Neuronal stem cell (in vitro differentiated cells): ENCODE measurements around the gene BLOC1S3.

Experiments
- DNase-seq: peaks from one replicate; pipeline ENCODE4 v3.0.0-alpha.2; 2013; ENCODE audit warnings: low spot score
- H2AFZ ChIP-seq: one replicate; pipeline ENCODE4 v1.6.1; 2013; ENCODE audit warnings: mild to moderate bottlenecking, low read length, inconsistent platforms
- H2AK5ac ChIP-seq: 2 replicates; pipeline ENCODE4 v1.6.1; 2013; ENCODE audit warnings: low read depth, mild to moderate bottlenecking, inconsistent platforms, low read length, moderate library complexity, mixed read lengths
- H2BK120ac ChIP-seq: 2 replicates; pipeline ENCODE4 v1.6.1; 2013; ENCODE audit warnings: low read depth, mild to moderate bottlenecking, inconsistent platforms, low read length, moderate library complexity, mixed read lengths
- H2BK12ac ChIP-seq: one replicate; pipeline ENCODE4 v1.6.1; 2013; ENCODE audit warnings: low read length, inconsistent platforms
- H2BK15ac ChIP-seq: 2 replicates; pipeline ENCODE4 v1.6.1; 2013; ENCODE audit warnings: mild to moderate bottlenecking, low read length, inconsistent platforms, mixed read lengths
- H2BK5ac ChIP-seq: one replicate; pipeline ENCODE4 v1.6.1; 2013; ENCODE audit warnings: inconsistent platforms, mild to moderate bottlenecking, low read length, moderate library complexity
- H3K14ac ChIP-seq: one replicate; pipeline ENCODE4 v1.6.1; 2013; ENCODE audit warnings: low read length, inconsistent platforms
- H3K18ac ChIP-seq: 2 replicates; pipeline ENCODE4 v1.6.1; 2013; ENCODE audit warnings: low read length, inconsistent platforms
- H3K23ac ChIP-seq: 2 replicates; pipeline ENCODE4 v1.6.1; 2013; ENCODE audit warnings: low read depth, mild to moderate bottlenecking, mixed read lengths, low read length, inconsistent platforms; ENCODE audit not compliant: poor library complexity
- H3K27ac ChIP-seq: replicated peaks from 3 replicates; pipeline ENCODE4 v1.5.1; 2013; ENCODE audit warnings: low read length, inconsistent platforms
- H3K27me3 ChIP-seq, 3 experiments: 2 replicates each; pipeline ENCODE4 v1.6.1; 2013; ENCODE audit warnings: low read length in 3 of 3, mild to moderate bottlenecking in 2 of 3, inconsistent platforms in 1 of 3, low read depth in 1 of 3, mixed read lengths in 1 of 3, moderate library complexity in 1 of 3; ENCODE audit not compliant: control insufficient read depth in 3 of 3, insufficient read depth in 3 of 3
- H3K36me3 ChIP-seq, 2 donors: replicated peaks in 1 of 2; 2 replicates each; pipeline ENCODE4 v1.6.1; 2013; ENCODE audit warnings: low read length in 2 of 2; ENCODE audit not compliant: control insufficient read depth in 2 of 2, insufficient read depth in 2 of 2
- H3K4ac ChIP-seq: 2 replicates; pipeline ENCODE4 v1.6.1; 2013; ENCODE audit warnings: inconsistent platforms, mild to moderate bottlenecking, low read length, moderate library complexity
- H3K4me1 ChIP-seq, 2 donors: 1 replicate in 1 of 2; 2 replicates in 1 of 2; pipeline ENCODE4 v1.6.1; 2013; ENCODE audit warnings: low read length in 2 of 2, low read depth in 1 of 2; ENCODE audit not compliant: control insufficient read depth in 2 of 2, insufficient read depth in 1 of 2
- H3K4me2 ChIP-seq: one replicate; pipeline ENCODE4 v1.6.1; 2013; ENCODE audit warnings: mild to moderate bottlenecking, low read length, inconsistent platforms; ENCODE audit not compliant: insufficient read depth, poor library complexity, severe bottlenecking
- H3K4me3 ChIP-seq, 2 donors: 2 replicates each; pipeline ENCODE4 v1.5.1; 2013; ENCODE audit warnings: low read length in 2 of 2, mild to moderate bottlenecking in 2 of 2, inconsistent platforms in 1 of 2, moderate library complexity in 1 of 2
- H3K79me1 ChIP-seq: one replicate; pipeline ENCODE4 v1.6.1; 2013; ENCODE audit warnings: low read depth, mild to moderate bottlenecking, inconsistent platforms, low read length, moderate library complexity
- H3K9ac ChIP-seq: one replicate; pipeline ENCODE4 v1.6.1; 2013; ENCODE audit warnings: mild to moderate bottlenecking, low read depth, low read length, inconsistent platforms; ENCODE audit not compliant: poor library complexity
- H3K9me3 ChIP-seq, 2 donors: replicated peaks in 1 of 2; 2 replicates each; pipeline versions ENCODE3 to v1.6.1; 2013; ENCODE audit warnings: low read length in 2 of 2, mild to moderate bottlenecking in 2 of 2, inconsistent platforms in 1 of 2, low read depth in 1 of 2, mixed read lengths in 1 of 2, moderate library complexity in 1 of 2; ENCODE audit not compliant: control insufficient read depth in 2 of 2, insufficient read depth in 1 of 2
- H4K8ac ChIP-seq: one replicate; pipeline ENCODE4 v1.6.1; 2013; ENCODE audit warnings: low read depth, mild to moderate bottlenecking, inconsistent platforms, low read length, moderate library complexity
- H4K91ac ChIP-seq: one replicate; pipeline ENCODE4 v1.6.1; 2013; ENCODE audit warnings: low read length, low read depth, mild to moderate bottlenecking, inconsistent platforms; ENCODE audit not compliant: poor library complexity
- WGBS, 2 donors: extraction: QIAGEN DNeasy Blood & Tissue Kit; methylation state at CpG; one replicate each; pipeline ENCODE4 v1.1.7; 2013; ENCODE audit warnings: missing lambda C conversion rate in 2 of 2, mixed read lengths in 1 of 2; ENCODE audit not compliant: insufficient read length in 2 of 2, insufficient replicate concordance in 1 of 2; ENCODE audit errors: extremely low coverage in 2 of 2; 5-methylcytosine and 5-hydroxymethylcytosine counted together

Gene BLOC1S3

GRCh38 chr19:45163156-45163555, 15.4 kb upstream of the BLOC1S3 start:
- no peak overlapping the region for H4K91ac ChIP-seq
- H2BK5ac ChIP-seq = peak overlapping the region; percentile 39
- WGBS, 2 donors = no CpG with 5 or more reads among the region's 17 CpGs

GRCh38 chr19:45163751-45164460, 14.7 kb upstream of the BLOC1S3 start:
- Histone ChIP-seq H3K79me1 (peaks cover 2% of the 10 kb centered on the region), H2BK15ac (no peak overlapping the region), H3K9ac (peak overlapping the region; percentile 34), H3K4ac (no peak overlapping the region), H3K36me3 (no peaks in the 10 kb centered on the region), H2AFZ (no peak overlapping the region), H3K9me3 (no peaks in the 10 kb centered on the region), H3K18ac (no peak overlapping the region), H3K4me3 (no peak overlapping the region), H2BK12ac (no peak overlapping the region), H4K8ac (no peak overlapping the region), H3K23ac (no peak overlapping the region), H3K27me3 (peaks cover 0 to 24% (median 2%) of the 10 kb centered on the region in 3 experiments), H2AK5ac (peak overlapping the region; percentile 63), H3K14ac (peak overlapping the region; percentile 56), H4K91ac (no peak overlapping the region), H2BK5ac (peak overlapping the region; percentile 53), H3K4me2 (no peak overlapping the region), H3K27ac (no peak overlapping the region), H3K4me1 (peaks cover 1 to 15% of the 10 kb centered on the region in 2 donors), H2BK120ac (no peak overlapping the region)
- WGBS, 2 donors = no CpG with 5 or more reads among the region's 15 CpGs
- DNase-seq = no peak

More at GRCh38 chr19:45163156-45163555, 15.4 kb upstream of the BLOC1S3 start:
- Histone ChIP-seq H3K27me3 (peaks cover 0 to 29% (median 2%) of the 10 kb centered on the region in 3 experiments), H2AFZ (no peak overlapping the region), H3K36me3 (no peaks in the 10 kb centered on the region), H3K4me1 (peaks cover 1 to 15% of the 10 kb centered on the region in 2 donors), H3K9me3 (no peaks in the 10 kb centered on the region), H2BK120ac (no peak overlapping the region), H2BK15ac (no peak overlapping the region), H2AK5ac (peak overlapping the region; percentile 98), H3K9ac (no peak overlapping the region), H3K4me2 (no peak overlapping the region), H3K27ac (no peak overlapping the region), H3K14ac (no peak overlapping the region), H3K23ac (no peak overlapping the region), H3K79me1 (peaks cover 2% of the 10 kb centered on the region), H4K8ac (no peak overlapping the region), H3K4me3 (no peak overlapping the region), H2BK12ac (no peak overlapping the region), H3K4ac (no peak overlapping the region), H3K18ac (no peak overlapping the region)
- no peak for DNase-seq

GRCh38 chr19:45164577-45165335, 13.8 kb upstream of the BLOC1S3 start:
- no peak overlapping the region for H4K91ac ChIP-seq
- no peak overlapping the region for H4K8ac ChIP-seq
- no peak for DNase-seq
- no peak overlapping the region for H2AFZ ChIP-seq
- peak overlapping the region; percentile 60 for H3K9ac ChIP-seq
- no peak overlapping the region for H2BK15ac ChIP-seq
- H3K9me3 ChIP-seq = no peaks in the 10 kb centered on the region
- H2BK5ac ChIP-seq = no peak overlapping the region
- H3K27me3 ChIP-seq = peaks cover 0 to 17% (median 2%) of the 10 kb centered on the region in 3 experiments
- H3K4ac ChIP-seq = no peak overlapping the region
- H3K4me3 ChIP-seq = no peak overlapping the region
- peak overlapping the region; percentile 75 for H2AK5ac ChIP-seq
- WGBS, 2 donors = no CpG with 5 or more reads among the region's 27 CpGs
- H3K27ac ChIP-seq = no peak overlapping the region
- H3K79me1 ChIP-seq = peaks cover 2% of the 10 kb centered on the region
- no peak overlapping the region for H3K4me2 ChIP-seq
- H3K23ac ChIP-seq = peak overlapping the region; percentile 68
- H3K18ac ChIP-seq = peak overlapping the region; percentile 48
- no peak overlapping the region for H2BK120ac ChIP-seq
- H3K14ac ChIP-seq = no peak overlapping the region
- no peaks in the 10 kb centered on the region for H3K36me3 ChIP-seq
- H3K4me1 ChIP-seq = peaks cover 1 to 15% of the 10 kb centered on the region in 2 donors
- H2BK12ac ChIP-seq = no peak overlapping the region

GRCh38 chr19:45166723-45167252, 11.8 kb upstream of the BLOC1S3 start:
- H3K9ac ChIP-seq = peak overlapping the region; percentile 63
- H3K9me3 ChIP-seq = no peaks in the 10 kb centered on the region
- H3K4me3 ChIP-seq = no peak overlapping the region
- H3K23ac ChIP-seq = peak overlapping the region; percentile 67
- peaks cover 6 to 21% of the 10 kb centered on the region in 2 donors for H3K4me1 ChIP-seq
- no CpG with 5 or more reads among the region's 14 CpGs for WGBS, 2 donors
- H3K79me1 ChIP-seq = peaks cover 2% of the 10 kb centered on the region
- H3K36me3 ChIP-seq = no peaks in the 10 kb centered on the region
- H4K91ac ChIP-seq = no peak overlapping the region
- H2BK5ac ChIP-seq = no peak overlapping the region
- no peak overlapping the region for H3K27ac ChIP-seq
- no peak overlapping the region for H3K4ac ChIP-seq
- H4K8ac ChIP-seq = no peak overlapping the region
- H3K14ac ChIP-seq = peak overlapping the region; percentile 84
- no peaks in the 10 kb centered on the region for H3K27me3 ChIP-seq
- H2BK15ac ChIP-seq = no peak overlapping the region
- H2AK5ac ChIP-seq = no peak overlapping the region
- no peak overlapping the region for H2BK120ac ChIP-seq
- DNase-seq = no peak
- H2AFZ ChIP-seq = peak overlapping the region; percentile 69
- H2BK12ac ChIP-seq = no peak overlapping the region
- H3K4me2 ChIP-seq = no peak overlapping the region
- H3K18ac ChIP-seq = peak overlapping the region; percentile 23
